T-helper 17 cell (primary cell): ENCODE results near the gene ITGAV. TPM values are rescaled to one million over a fixed set of nuclear protein-coding genes. Genes with fewer than 3 reads are reported as not detected.
A peak's percentile ranks its signal among the peaks of the same experiment; 100 is the strongest.

ENCODE experiments used
- ATAC-seq: fragments of 150-1000 bp; cut with Tn5 transposase; 2 replicates; pipeline ENCODE4 v1.10.0; 2021; ENCODE audit warnings: mild to moderate bottlenecking, moderate library complexity
- DNase-seq, 3 donors: peaks; one replicate each; pipeline versions ENCODE4 v3.0.0 to v3.0.0-alpha.2; 2020 to 2021
- H3K9me3 ChIP-seq: one replicate; pipeline ENCODE4 v1.7.0; 2013; ENCODE audit warnings: low read length, mild to moderate bottlenecking; ENCODE audit not compliant: control insufficient read depth, poor library complexity, severe bottlenecking
- H3K27ac Mint-ChIP-seq: one replicate; pipeline ENCODE4 v1.8.0; 2022; ENCODE audit warnings: mild to moderate bottlenecking, moderate library complexity, mixed read lengths
- H3K27me3 Mint-ChIP-seq: one replicate; pipeline ENCODE4 v1.8.0; 2022; ENCODE audit warnings: mixed read lengths
- H3K36me3 Mint-ChIP-seq: one replicate; pipeline ENCODE4 v1.8.0; 2022; ENCODE audit warnings: low read depth, mixed read lengths
- H3K4me1 Mint-ChIP-seq: one replicate; pipeline ENCODE4 v1.8.0; 2022; ENCODE audit warnings: mild to moderate bottlenecking, mixed read lengths
- H3K4me3 Mint-ChIP-seq: one replicate; pipeline ENCODE4 v1.8.0; 2022; ENCODE audit warnings: mild to moderate bottlenecking, moderate library complexity, mixed read lengths
- total RNA-seq, 4 donors: library from RNA in 2 of 4; stranded (reverse) in 2 of 4; gene quantifications; one replicate each; pipeline ENCODE4 v1.2.3 and lab custom pipeline; 2022 to 2026

ITGAV gene
- total RNA-seq, 2 donors from 2014 or later: 4.7 to 9.3 TPM

DNA sequence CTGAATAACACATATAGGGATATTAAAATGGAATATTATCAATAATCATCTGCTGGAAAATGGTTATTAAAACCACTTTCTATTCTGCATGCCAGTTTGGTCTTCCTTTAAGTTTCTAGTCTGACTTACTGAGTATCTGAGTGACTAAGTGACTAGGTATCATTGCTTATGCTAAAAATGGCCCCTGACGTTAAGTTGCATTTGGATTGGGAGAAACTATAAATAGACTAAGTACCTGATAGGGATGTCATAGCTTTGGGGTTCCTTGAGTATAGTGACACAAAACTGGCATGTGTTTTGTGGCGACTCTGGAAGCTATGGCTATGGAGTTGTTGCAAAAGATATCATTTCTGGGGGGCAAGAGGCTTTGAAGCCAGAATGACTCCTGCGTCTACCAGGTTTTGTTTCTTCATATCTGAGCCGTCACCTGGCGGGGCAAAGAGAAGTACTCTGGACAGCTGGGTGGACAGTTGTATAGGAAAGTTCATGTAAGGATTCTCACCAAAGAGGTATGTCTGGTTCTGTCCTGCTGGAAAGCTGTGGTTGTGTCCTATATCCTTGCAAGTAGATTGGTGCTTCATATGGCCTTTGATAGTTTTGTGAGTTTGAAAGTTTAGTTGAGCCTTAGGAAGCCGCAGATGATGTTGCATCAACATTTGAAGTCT, 17.9 kb downstream of the ITGAV start:
- no peak overlapping the region for H3K27ac Mint-ChIP-seq
- DNase-seq: no peak
- peaks cover 6% of the 10 kb centered on the region for H3K4me1 Mint-ChIP-seq
- H3K36me3 Mint-ChIP-seq: peaks cover 12% of the 10 kb centered on the region
- H3K9me3 ChIP-seq: no peaks in the 10 kb centered on the region
- no peak for ATAC-seq
- H3K4me3 Mint-ChIP-seq: no peak overlapping the region
- no peaks in the 10 kb centered on the region for H3K27me3 Mint-ChIP-seq

DNA sequence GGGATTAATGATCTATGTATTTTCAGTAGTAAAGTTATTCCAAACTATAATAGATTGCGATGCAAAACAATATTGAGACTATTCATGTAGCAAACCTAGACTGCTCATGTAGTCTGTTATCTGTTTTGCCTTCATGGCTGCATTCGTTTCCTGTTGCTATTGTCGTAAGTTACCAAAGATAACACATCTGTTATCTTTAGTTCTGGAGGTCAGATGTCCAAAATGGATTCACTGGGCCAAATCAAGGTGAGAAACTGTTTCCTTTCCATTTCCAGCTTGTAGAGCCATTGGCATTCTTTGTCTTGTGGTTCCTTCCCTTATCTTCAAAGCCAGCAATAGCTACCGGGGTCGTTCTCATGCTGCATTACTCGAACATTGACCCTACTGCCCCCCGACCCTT, 20.9 kb downstream of the ITGAV start:
- no peaks in the 10 kb centered on the region for H3K9me3 ChIP-seq
- DNase-seq (no peak), ATAC-seq (no peak)
- Mint-ChIP-seq H3K27me3 (no peaks in the 10 kb centered on the region), H3K4me1 (peaks cover 2% of the 10 kb centered on the region), H3K36me3 (peaks cover 8% of the 10 kb centered on the region), H3K4me3 (no peak overlapping the region), H3K27ac (no peak overlapping the region)

DNA sequence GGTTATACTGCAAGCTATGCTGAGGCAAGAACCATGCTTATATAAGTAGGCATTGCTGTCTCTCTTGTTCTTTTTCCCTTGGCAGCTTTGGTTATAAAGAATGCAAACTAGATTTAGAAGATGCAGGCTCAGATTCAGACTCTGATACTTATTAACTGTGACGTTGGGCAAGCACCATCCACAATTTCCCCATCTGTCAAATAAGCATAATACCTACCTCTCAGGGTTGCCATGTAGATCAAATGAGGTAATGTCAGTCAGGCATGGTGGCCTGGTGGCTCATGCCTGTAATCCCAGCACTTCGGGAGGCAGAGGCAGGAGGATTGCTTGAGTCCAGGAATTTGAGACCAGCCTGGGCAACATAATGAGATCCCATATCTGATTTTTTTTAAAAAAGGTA, 21.7 kb downstream of the ITGAV start:
- H3K4me1 Mint-ChIP-seq: peaks cover 2% of the 10 kb centered on the region
- peaks cover 7% of the 10 kb centered on the region for H3K36me3 Mint-ChIP-seq
- no peak overlapping the region for H3K27ac Mint-ChIP-seq
- no peak for ATAC-seq
- no peaks in the 10 kb centered on the region for H3K9me3 ChIP-seq
- H3K4me3 Mint-ChIP-seq: no peak overlapping the region
- H3K27me3 Mint-ChIP-seq: no peaks in the 10 kb centered on the region
- DNase-seq: no peak

DNA sequence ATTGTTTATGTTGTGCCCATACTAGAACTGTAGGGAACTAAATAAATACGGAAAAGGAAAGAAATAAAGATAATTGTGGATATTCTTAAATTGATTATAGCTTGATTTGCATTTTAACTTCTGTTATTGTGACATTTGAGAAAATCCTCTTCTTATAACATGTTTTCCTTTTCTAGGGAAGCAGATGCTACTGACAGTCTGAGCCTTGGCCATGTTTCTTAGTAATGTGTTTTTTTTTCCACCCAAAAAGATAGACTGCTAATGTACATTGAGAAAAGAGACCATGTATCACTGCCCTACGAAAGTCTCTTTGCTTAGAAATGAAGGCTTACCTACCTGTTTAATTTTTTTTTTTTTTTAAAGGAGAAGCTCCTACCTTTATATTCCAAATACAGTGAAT, 22.2 kb downstream of the ITGAV start:
- H3K36me3 Mint-ChIP-seq: peaks cover 2% of the 10 kb centered on the region
- H3K4me3 Mint-ChIP-seq: no peak overlapping the region
- no peak for ATAC-seq
- no peaks in the 10 kb centered on the region for H3K9me3 ChIP-seq
- H3K27ac Mint-ChIP-seq: peak overlapping the region; percentile 34
- H3K4me1 Mint-ChIP-seq: peaks cover 2% of the 10 kb centered on the region
- no peaks in the 10 kb centered on the region for H3K27me3 Mint-ChIP-seq
- no peak for DNase-seq

DNA sequence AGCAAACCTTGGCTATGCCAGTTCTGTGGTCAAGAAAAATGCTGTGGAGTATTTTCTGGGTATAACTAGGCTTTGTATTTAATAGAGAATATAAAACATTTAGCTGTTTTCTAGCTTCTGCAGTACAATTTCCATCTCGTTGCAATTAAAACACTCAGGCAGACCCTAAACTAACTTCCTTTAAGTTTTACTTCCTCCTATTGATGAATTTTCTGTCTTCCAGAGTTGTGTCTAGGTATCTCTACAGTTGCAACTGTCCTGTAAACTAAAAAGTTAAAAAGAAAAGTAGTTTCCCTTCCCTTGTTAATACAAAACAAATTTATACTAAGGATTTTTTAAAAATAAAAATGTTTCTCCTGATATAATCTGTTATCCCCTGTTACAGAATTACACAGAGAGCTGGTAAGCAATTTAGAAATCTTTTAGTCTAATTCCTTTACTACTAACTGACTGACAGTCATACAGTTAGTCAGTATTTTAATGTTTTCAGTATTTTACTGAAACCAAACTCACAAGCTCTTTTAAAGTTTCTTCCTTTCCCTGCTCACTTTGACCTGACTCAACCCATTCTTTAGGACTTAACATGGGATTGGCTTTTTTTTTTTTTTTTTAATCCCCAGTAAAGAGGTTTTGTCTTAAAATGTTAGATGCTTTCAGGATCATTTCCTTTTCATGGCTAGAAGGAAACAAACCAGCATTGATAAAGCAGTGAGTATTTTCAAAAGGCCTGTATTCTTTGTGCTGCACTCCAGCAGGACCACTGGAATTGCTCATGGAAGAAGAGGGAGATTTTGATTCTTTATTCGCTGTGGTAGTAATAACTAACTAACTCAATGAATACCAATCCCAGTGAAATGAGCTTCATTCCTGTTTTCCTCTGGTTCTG, 22.9 kb downstream of the ITGAV start:
- Mint-ChIP-seq H3K36me3 (peaks cover 2% of the 10 kb centered on the region), H3K4me3 (no peak overlapping the region), H3K4me1 (peaks cover 2% of the 10 kb centered on the region), H3K27me3 (no peaks in the 10 kb centered on the region), H3K27ac (peak overlapping the region; percentile 34)
- no peaks in the 10 kb centered on the region for H3K9me3 ChIP-seq
- DNase-seq (no peak), ATAC-seq (no peak)

DNA sequence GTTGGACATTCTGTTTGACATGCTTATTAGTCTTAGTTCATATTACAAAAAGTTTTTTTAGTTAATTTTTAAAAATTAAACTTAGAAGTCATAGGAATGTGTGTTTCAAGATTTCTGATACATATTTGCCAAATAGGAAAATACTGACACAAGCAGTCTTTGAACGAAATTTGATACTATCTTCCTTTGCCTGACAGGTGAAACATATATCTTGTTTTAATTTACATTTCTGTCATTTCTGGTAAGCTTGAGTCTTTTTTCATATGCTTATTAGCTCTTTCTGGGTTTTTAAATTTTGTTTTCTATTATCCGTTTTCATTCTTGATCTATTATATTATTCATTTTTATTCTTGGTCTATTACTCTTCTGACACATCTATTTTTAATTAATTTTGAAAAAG, 24.5 kb downstream of the ITGAV start:
- H3K4me1 Mint-ChIP-seq: peaks cover 3% of the 10 kb centered on the region
- no peaks in the 10 kb centered on the region for H3K27me3 Mint-ChIP-seq
- H3K4me3 Mint-ChIP-seq: no peak overlapping the region
- H3K27ac Mint-ChIP-seq: no peak overlapping the region
- DNase-seq (no peak), ATAC-seq (no peak)
- no peaks in the 10 kb centered on the region for H3K9me3 ChIP-seq
- H3K36me3 Mint-ChIP-seq: no peaks in the 10 kb centered on the region

DNA sequence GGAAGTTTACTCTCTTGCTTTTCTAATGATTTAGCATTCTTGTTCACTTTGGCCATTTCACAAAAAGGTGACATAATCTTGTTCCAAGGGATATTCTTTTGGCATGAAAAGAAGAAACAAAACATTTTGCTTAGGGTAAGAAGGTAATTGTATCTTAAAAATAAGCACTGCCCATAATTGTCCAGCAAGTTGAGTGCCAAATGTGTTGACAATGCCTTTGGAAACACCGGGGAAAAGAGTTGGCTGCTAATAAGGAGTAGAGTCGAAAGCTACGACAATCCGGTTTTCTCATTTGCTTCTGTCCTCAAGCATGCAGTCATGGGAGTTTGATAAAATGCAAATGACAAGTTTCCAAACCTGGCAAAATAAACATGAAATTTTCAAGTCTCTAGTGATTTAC, 27.3 kb downstream of the ITGAV start:
- H3K9me3 ChIP-seq: no peaks in the 10 kb centered on the region
- Mint-ChIP-seq H3K27me3 (no peaks in the 10 kb centered on the region), H3K27ac (no peak overlapping the region), H3K4me1 (peaks cover 3% of the 10 kb centered on the region), H3K36me3 (no peaks in the 10 kb centered on the region), H3K4me3 (no peak overlapping the region)
- no peak for DNase-seq
- no peak for ATAC-seq

DNA sequence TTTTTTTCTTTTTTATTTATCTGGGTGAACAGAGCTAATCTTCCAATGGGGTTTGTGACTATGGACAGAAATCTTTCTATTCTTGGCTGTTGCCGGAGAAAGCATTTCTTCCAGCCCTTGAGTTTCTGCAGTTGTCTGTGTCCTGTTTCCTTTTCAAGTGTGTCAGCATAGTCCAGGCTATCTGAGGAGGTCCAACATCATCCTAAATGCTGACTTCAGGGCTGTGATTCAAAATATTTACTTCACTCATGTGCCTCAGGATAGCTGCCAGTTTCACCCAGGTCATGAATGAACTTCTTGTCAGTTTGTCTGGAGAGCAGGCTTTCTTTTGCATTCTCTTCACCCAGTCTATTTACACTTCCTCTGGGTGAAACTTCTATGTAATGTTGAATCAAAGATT, 27.9 kb downstream of the ITGAV start:
- ATAC-seq (no peak), DNase-seq (no peak)
- peaks cover 3% of the 10 kb centered on the region for H3K4me1 Mint-ChIP-seq
- peaks cover 2% of the 10 kb centered on the region for H3K36me3 Mint-ChIP-seq
- no peaks in the 10 kb centered on the region for H3K9me3 ChIP-seq
- no peaks in the 10 kb centered on the region for H3K27me3 Mint-ChIP-seq
- H3K27ac Mint-ChIP-seq: no peak overlapping the region
- no peak overlapping the region for H3K4me3 Mint-ChIP-seq

DNA sequence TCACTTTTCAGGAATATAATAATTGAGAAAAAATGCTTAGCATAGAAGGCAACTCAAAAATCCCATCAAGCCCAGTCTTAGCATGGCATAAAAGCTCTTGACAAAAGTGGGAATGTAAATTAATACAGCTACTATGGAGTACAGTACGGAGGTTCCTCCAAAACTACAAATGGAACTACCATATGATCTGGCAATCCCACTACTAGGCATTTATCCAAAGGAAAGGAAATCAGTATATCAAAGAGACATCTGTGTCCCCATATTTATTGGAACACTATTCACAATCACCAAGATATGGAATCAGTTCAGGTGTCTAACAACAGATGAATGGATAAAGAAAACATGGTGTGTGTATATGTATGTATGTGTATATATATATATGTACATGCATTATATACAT, 28.8 kb downstream of the ITGAV start:
- no peak for ATAC-seq
- Mint-ChIP-seq H3K36me3 (peaks cover 10% of the 10 kb centered on the region), H3K4me3 (no peak overlapping the region), H3K27ac (no peak overlapping the region), H3K4me1 (peaks cover 9% of the 10 kb centered on the region), H3K27me3 (no peaks in the 10 kb centered on the region)
- DNase-seq: no peak
- no peaks in the 10 kb centered on the region for H3K9me3 ChIP-seq

DNA sequence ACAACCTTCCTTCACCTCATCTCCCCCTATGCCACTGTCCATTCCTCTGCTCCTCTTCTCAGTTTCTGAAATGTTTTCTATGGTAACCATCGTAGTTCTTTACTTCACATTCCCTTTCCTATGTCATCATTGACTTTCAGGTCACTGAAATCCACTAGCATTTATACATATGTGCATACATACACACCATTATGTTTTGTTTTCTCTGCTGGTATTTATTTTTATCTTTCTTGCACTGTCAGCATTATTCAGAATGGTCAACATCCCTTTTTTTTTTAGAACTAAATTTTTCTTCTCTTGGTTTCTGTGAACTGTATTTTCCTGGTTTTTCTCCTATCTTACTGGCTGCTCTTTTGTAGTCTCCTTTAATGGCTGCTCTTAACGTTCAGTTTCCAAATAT, 33.2 kb downstream of the ITGAV start:
- H3K4me3 Mint-ChIP-seq: no peak overlapping the region
- peaks cover 9% of the 10 kb centered on the region for H3K4me1 Mint-ChIP-seq
- H3K36me3 Mint-ChIP-seq: peaks cover 17% of the 10 kb centered on the region
- H3K27ac Mint-ChIP-seq: no peak overlapping the region
- DNase-seq (no peak), ATAC-seq (no peak)
- no peaks in the 10 kb centered on the region for H3K9me3 ChIP-seq
- no peaks in the 10 kb centered on the region for H3K27me3 Mint-ChIP-seq

DNA sequence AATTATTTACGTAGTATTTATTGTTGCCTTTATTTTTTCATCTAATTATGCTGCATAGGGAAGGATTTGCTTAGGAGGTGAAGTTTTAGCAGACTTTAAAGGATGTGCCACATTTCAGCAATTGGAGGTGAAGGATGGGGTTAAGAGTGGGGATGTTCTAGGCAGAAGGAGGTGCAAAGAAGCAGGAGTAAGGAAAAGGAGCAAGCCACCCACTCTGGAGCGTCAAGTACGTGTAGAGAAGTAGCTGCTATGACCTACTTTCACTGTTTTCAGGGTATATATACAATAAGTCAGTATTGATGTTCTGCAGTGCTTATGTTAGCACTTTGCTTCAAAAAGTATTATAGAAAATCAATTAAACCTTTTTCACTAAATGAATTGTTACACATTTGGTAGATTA, 34.4 kb downstream of the ITGAV start:
- DNase-seq (no peak), ATAC-seq (no peak)
- Mint-ChIP-seq H3K4me3 (no peak overlapping the region), H3K36me3 (peaks cover 17% of the 10 kb centered on the region), H3K27me3 (no peaks in the 10 kb centered on the region), H3K4me1 (peaks cover 7% of the 10 kb centered on the region), H3K27ac (peak overlapping the region; percentile 1)
- H3K9me3 ChIP-seq: no peaks in the 10 kb centered on the region

DNA sequence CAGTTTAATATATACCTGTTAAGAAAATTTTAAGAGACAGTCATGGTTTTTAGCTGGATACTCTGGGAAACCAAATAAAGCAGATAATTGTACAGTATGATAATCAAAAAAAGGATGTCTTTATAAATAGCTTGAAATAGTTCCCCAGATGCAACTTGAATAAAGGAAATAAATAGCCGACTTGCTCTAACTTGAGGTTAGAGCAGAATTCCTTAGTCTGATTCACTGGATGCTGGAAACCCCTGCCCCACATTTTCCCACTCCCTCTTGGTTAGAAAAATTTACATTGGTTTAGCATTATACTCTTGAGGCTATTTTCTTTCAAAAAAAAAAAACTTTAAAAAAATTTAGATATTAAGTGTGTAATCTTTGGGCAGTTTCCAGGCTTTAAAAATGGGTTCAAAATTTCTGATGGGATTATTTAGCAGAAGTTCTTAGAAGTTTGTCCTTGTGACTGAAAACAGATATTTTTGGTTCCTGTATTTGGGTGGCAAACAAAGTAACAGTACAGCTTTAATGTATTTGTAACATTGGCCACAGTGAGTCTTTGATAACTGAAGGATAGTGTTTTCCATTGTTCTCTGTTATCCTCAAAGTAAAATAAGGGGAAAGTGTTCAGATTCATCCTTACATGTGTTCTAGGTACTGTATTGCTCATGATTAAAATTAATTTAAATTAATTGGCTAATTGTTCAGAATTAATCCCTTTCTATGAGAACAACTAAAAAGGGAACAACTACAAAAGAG, 39.6 kb downstream of the ITGAV start:
- no peaks in the 10 kb centered on the region for H3K9me3 ChIP-seq
- H3K36me3 Mint-ChIP-seq: peaks cover 2% of the 10 kb centered on the region
- no peaks in the 10 kb centered on the region for H3K4me1 Mint-ChIP-seq
- DNase-seq: no peak
- no peak for ATAC-seq
- H3K27me3 Mint-ChIP-seq: no peaks in the 10 kb centered on the region
- H3K4me3 Mint-ChIP-seq: no peak overlapping the region
- no peak overlapping the region for H3K27ac Mint-ChIP-seq

DNA sequence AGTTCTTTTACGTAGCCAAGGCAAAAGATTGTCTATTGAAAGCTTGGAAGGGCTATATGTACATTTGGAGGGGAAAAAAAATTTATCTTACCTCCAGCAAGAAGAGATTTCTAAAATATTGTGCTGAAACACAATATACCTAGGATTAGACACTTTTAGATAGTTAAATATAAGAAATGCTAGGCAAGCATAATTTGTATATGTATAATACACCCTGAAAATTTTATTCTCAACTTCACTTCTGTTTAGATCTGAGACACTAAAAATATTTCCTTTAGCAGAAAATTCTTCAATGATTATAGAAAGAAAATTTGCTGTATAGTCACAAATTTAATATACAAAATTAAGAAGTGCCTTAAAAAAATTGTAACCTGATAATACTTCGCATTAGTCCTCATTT, 42.6 kb downstream of the ITGAV start:
- ATAC-seq (no peak), DNase-seq (no peak)
- H3K27me3 Mint-ChIP-seq: no peaks in the 10 kb centered on the region
- H3K4me1 Mint-ChIP-seq: no peaks in the 10 kb centered on the region
- no peaks in the 10 kb centered on the region for H3K36me3 Mint-ChIP-seq
- no peak overlapping the region for H3K27ac Mint-ChIP-seq
- H3K4me3 Mint-ChIP-seq: no peak overlapping the region
- no peaks in the 10 kb centered on the region for H3K9me3 ChIP-seq
